ENCODE measurements around the gene RNF38. TPM values are rescaled to one million over a fixed set of nuclear protein-coding genes. Genes with fewer than 3 reads are reported as not detected.
"Not testable (repeated sequence)": the region's sequence is repeated elsewhere in the genome, so short reads cannot be mapped to it uniquely, and the experiment has no call there.

Gene RNF38
- total RNA-seq, 1 donor from 2014 or later: 27.6 TPM

- no peak for TF ChIP-seq CTCF (IDR thresholded peaks at IDR 0.05; ENCODE audit: insufficient read depth, low read length, poor library complexity, severe bottlenecking)
- no peak for DNase-seq (ENCODE audit: low read depth)
- H3K27me3 ChIP-seq (ENCODE audit: control insufficient read depth, insufficient read depth, low read length): no peaks in the 10 kb centered on the region
- no peak overlapping the region for H3K4me3 ChIP-seq (ENCODE audit: low read depth, low read length)
- no peaks in the 10 kb centered on the region for H3K36me3 ChIP-seq (ENCODE audit: control insufficient read depth, insufficient read depth, low read length)
Observed at GRCh38 chr9:36389590-36389989, 10.5 kb downstream of the RNF38 start.

GRCh38 chr9:36386396-36386965 is 13.6 kb downstream of the RNF38 start:
- DNase-seq (ENCODE audit: low read depth); H3K4me3 ChIP-seq (ENCODE audit: low read depth, low read length); H3K27me3 ChIP-seq (ENCODE audit: control insufficient read depth, insufficient read depth, low read length); H3K36me3 ChIP-seq (ENCODE audit: control insufficient read depth, insufficient read depth, low read length): not testable (repeated sequence)

- no peak for DNase-seq (ENCODE audit: low read depth)
Observed at GRCh38 chr9:36382484-36382883, 17.6 kb downstream of the RNF38 start.

GRCh38 chr9:36364577-36364976 is 35.5 kb downstream of the RNF38 start:
- no peak for TF ChIP-seq CTCF (IDR thresholded peaks at IDR 0.05; ENCODE audit: insufficient read depth, low read length, poor library complexity, severe bottlenecking)

More at GRCh38 chr9:36382484-36382883, 17.6 kb downstream of the RNF38 start:
- Histone ChIP-seq H3K36me3 (ENCODE audit: control insufficient read depth, insufficient read depth, low read length) (no peaks in the 10 kb centered on the region), H3K27me3 (ENCODE audit: control insufficient read depth, insufficient read depth, low read length) (no peaks in the 10 kb centered on the region), H3K4me3 (ENCODE audit: low read depth, low read length) (no peak overlapping the region)
- TF ChIP-seq CTCF (IDR thresholded peaks at IDR 0.05; ENCODE audit: insufficient read depth, low read length, poor library complexity, severe bottlenecking): no peak

GRCh38 chr9:36363448-36363847 is 36.6 kb downstream of the RNF38 start:
- Histone ChIP-seq H3K36me3 (ENCODE audit: control insufficient read depth, insufficient read depth, low read length) (no peaks in the 10 kb centered on the region), H3K4me3 (ENCODE audit: low read depth, low read length) (no peak overlapping the region), H3K27me3 (ENCODE audit: control insufficient read depth, insufficient read depth, low read length) (no peaks in the 10 kb centered on the region)
- no peak for DNase-seq (ENCODE audit: low read depth)
- TF ChIP-seq CTCF (IDR thresholded peaks at IDR 0.05; ENCODE audit: insufficient read depth, low read length, poor library complexity, severe bottlenecking): no peak

More at GRCh38 chr9:36364577-36364976, 35.5 kb downstream of the RNF38 start:
- no peaks in the 10 kb centered on the region for H3K36me3 ChIP-seq (ENCODE audit: control insufficient read depth, insufficient read depth, low read length)
- no peak for DNase-seq (ENCODE audit: low read depth)
- no peaks in the 10 kb centered on the region for H3K27me3 ChIP-seq (ENCODE audit: control insufficient read depth, insufficient read depth, low read length)
- H3K4me3 ChIP-seq (ENCODE audit: low read depth, low read length): no peak overlapping the region

- no peak for DNase-seq (ENCODE audit: low read depth)
- H3K4me3 ChIP-seq (ENCODE audit: low read depth, low read length): no peak overlapping the region
- H3K36me3 ChIP-seq (ENCODE audit: control insufficient read depth, insufficient read depth, low read length): no peaks in the 10 kb centered on the region
- no peaks in the 10 kb centered on the region for H3K27me3 ChIP-seq (ENCODE audit: control insufficient read depth, insufficient read depth, low read length)
- no peak for TF ChIP-seq CTCF (IDR thresholded peaks at IDR 0.05; ENCODE audit: insufficient read depth, low read length, poor library complexity, severe bottlenecking)
Observed at GRCh38 chr9:36358486-36358885, 41.6 kb downstream of the RNF38 start.

Measured in kidney epithelial cell (primary cell).